Cardiac fibroblast (primary cell): ENCODE measurements around the gene TP73.

Experiments used
- DNase-seq, 2 donors: peaks; one replicate each; pipeline versions ENCODE4 v3.0.0 to v3.0.0-alpha.2; 2010; ENCODE audit warnings: low read depth in 2 of 2
- H3K4me3 ChIP-seq, 2 donors: replicated peaks in 1 of 2; 1 replicate in 1 of 2; 2 replicates in 1 of 2; pipeline ENCODE4 v1.5.1; 2011; ENCODE audit warnings: low read depth in 2 of 2, low read length in 2 of 2, mild to moderate bottlenecking in 2 of 2, moderate library complexity in 1 of 2
- TF ChIP-seq, protein P1 (sequence below): IDR thresholded peaks from one replicate; pipeline ENCODE4 v1.5.1; 2011; ENCODE audit warnings: low read depth, mild to moderate bottlenecking, low read length, inconsistent platforms

Gene TP73

DNA sequence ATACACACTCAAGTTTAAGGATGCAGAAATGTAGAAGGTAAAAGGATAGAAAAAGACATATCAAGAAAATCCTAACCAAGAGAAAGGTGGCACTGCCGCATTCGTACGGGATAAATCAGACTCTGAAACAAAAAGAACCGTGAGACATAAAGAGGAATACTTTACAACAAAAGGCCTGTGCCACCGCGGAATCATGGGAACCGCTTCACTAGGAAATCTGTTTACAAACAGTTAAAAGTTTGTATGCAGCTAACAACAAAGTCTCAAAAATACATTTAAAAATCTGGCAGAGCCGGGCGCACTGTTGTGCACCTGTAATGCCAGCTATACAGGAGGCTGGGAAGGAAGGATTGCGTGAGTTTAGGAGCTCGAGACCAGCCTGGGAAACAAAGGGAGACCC is 10.5 kb upstream of the TP73 start:
- H3K4me3 ChIP-seq, result no peak overlapping the region
- TF ChIP-seq, protein P1, sequence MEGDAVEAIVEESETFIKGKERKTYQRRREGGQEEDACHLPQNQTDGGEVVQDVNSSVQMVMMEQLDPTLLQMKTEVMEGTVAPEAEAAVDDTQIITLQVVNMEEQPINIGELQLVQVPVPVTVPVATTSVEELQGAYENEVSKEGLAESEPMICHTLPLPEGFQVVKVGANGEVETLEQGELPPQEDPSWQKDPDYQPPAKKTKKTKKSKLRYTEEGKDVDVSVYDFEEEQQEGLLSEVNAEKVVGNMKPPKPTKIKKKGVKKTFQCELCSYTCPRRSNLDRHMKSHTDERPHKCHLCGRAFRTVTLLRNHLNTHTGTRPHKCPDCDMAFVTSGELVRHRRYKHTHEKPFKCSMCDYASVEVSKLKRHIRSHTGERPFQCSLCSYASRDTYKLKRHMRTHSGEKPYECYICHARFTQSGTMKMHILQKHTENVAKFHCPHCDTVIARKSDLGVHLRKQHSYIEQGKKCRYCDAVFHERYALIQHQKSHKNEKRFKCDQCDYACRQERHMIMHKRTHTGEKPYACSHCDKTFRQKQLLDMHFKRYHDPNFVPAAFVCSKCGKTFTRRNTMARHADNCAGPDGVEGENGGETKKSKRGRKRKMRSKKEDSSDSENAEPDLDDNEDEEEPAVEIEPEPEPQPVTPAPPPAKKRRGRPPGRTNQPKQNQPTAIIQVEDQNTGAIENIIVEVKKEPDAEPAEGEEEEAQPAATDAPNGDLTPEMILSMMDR, result no peak
- DNase-seq, result no peak

DNA sequence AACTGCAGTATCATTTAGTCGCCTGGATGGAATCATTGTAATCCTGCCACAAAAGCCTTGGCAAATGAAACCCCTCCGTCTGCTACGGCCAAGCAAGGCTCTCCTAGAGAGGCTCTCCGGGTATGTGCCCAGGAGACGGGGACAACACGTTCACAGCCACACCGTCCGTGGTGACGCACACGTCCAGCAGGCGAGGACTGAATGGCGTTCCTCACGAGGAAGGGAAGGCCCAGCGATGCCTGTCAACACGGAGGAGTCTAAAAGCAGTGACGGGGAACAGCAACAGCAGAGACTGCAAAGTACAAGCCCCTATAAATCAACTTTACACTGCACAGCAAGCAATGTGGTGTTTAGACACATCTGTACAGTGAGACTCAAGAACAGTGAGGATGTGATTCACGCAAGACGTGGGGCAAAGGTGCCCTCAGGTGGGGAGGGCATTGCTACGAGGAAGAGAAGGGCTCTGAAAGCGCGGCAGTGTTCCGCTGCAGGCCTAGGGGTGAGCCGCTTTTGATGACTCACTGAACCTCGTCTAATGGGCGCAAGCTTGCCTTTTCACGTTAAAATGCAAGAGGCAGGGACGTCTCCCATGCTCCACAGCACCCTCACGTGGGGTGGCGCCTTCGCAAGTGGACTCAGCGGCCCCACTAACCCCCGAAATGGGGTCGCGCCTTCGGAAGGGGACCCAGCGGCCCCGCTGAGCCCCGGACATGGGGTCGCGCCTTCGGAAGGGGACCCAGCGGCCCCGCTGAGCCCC is 9.2 kb upstream of the TP73 start:
- TF ChIP-seq, protein P1, result no peak
- no peak overlapping the region for H3K4me3 ChIP-seq
- DNase-seq, result no peak

- H3K4me3 ChIP-seq, result no peak overlapping the region
- TF ChIP-seq, protein P1, result no peak
- no peak for DNase-seq
Observed at GRCh38 chr1:3644273-3644672, 8.0 kb upstream of the TP73 start.

DNA sequence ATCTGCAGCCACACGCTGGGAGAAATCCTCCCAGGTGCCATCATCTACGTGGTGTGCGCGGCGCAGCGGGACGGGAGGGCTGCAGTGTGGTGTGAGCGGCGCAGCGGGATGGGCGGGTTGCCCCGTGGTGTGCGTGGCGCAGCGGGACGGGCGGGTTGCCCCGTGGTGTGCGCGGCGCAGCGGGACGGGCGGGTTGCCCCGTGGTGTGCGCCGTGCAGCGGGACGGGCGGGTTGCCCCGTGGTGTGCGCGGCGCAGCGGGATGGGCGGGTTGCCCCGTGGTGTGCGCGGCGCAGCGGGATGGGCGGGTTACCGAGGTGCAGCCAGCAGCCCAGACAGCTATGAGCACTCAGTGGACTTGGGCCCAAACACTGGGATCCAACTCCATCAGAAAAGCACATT is 7.1 kb upstream of the TP73 start:
- TF ChIP-seq, protein P1, result no peak
- H3K4me3 ChIP-seq, result no peak overlapping the region
- no peak for DNase-seq

GRCh38 chr1:3645666-3646355 is 6.5 kb upstream of the TP73 start:
- DNase-seq, result no peak
- H3K4me3 ChIP-seq, result no peak overlapping the region

GRCh38 chr1:3646596-3646995 is 5.7 kb upstream of the TP73 start:
- no peak overlapping the region for H3K4me3 ChIP-seq
- no peak for DNase-seq
- TF ChIP-seq, protein P1, result no peak

More at GRCh38 chr1:3645666-3646355, 6.5 kb upstream of the TP73 start:
- TF ChIP-seq, protein P1, result no peak
